Measurements from ENCODE around the gene MPZL2.

GRCh38 chr11:118234833-118235232, 29.3 kb downstream of the MPZL2 start:
- TF ChIP-seq POLR2A (IDR thresholded peaks at IDR 0.05): no peak
- no peak for TF ChIP-seq CTCF (IDR thresholded peaks at IDR 0.05)
